Measurements from ENCODE around the gene PDE6C. TPM values are rescaled to one million over a fixed set of nuclear protein-coding genes. Genes with fewer than 3 reads are reported as not detected.

The PDE6C gene
- not detected for total RNA-seq

DNA sequence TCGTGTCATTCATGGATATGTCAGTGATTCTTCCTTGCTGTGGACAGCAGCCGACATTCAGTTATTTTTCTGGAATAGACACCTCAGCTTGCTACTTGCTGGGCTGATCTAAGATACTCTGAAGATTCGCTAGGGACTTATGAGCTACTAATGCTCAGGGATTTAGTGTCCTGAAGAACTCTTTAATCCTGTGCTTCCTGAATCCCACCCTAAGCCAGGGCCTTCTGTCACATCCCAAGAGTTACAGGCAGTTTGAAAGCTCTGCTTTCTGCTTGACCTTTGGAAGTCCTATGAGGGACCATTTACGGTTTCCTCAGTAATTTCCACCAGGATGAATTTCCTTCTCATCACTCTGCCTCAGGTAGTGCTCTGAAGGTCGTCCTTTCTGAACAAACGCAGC is at the start of gene PDE6C:
PDE6C (plus strand) TSS at position 227 of the 400 bp plus-strand sequence. CDS start 189 bp downstream, outside the sequence.
- no peaks in the 10 kb centered on the region for H3K9me3 ChIP-seq
- no peak for DNase-seq
- no peaks in the 10 kb centered on the region for H3K27me3 ChIP-seq
- no peak within 1 kb of the TSS for H3K4me3 ChIP-seq
- no peaks in the 10 kb centered on the region for H3K36me3 ChIP-seq
- H3K4me1 ChIP-seq = no peaks in the 10 kb centered on the region
- H3K27ac ChIP-seq = no peak within 1 kb of the TSS
- 75% methylated on average over 4 to 6 of the region's 6 CpGs for WGBS, 2 donors
- no peak for TF ChIP-seq POLR2A (IDR thresholded peaks at IDR 0.05)
- TF ChIP-seq, protein P1, sequence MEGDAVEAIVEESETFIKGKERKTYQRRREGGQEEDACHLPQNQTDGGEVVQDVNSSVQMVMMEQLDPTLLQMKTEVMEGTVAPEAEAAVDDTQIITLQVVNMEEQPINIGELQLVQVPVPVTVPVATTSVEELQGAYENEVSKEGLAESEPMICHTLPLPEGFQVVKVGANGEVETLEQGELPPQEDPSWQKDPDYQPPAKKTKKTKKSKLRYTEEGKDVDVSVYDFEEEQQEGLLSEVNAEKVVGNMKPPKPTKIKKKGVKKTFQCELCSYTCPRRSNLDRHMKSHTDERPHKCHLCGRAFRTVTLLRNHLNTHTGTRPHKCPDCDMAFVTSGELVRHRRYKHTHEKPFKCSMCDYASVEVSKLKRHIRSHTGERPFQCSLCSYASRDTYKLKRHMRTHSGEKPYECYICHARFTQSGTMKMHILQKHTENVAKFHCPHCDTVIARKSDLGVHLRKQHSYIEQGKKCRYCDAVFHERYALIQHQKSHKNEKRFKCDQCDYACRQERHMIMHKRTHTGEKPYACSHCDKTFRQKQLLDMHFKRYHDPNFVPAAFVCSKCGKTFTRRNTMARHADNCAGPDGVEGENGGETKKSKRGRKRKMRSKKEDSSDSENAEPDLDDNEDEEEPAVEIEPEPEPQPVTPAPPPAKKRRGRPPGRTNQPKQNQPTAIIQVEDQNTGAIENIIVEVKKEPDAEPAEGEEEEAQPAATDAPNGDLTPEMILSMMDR (IDR thresholded peaks at IDR 0.05) = no peak
- intact Hi-C loops (cut with DNase I) = no loop called here

DNA sequence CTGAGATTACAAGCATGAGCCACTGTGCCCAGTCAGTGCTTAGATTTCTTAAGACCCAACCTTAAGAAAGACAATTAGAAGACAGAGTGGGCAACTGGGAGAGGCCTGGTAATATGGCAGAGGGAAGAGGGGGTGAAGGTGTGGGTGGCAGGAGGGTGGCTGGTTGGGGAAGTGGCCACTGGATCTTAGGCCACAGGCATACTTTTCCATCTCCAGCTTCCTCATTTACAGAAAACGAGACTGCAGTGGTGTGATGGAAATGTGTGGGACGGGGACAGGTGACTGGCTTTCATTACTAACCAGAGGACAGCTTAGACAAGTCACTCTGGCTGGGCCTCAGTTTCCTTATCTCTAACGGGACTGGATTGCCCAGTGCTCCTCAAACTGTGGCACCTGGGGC is 46.9 kb upstream of the PDE6C start:
- Histone ChIP-seq H3K36me3 (no peaks in the 10 kb centered on the region), H3K9me3 (no peaks in the 10 kb centered on the region), H3K4me1 (peaks cover 0 to 21% (median 10%) of the 10 kb centered on the region in 3 donors), H3K4me3 (no peak overlapping the region), H3K27me3 (peaks cover 0 to 72% (median 13%) of the 10 kb centered on the region in 4 donors), H3K27ac (no peak overlapping the region)
- no peak for DNase-seq
- intact Hi-C loops (cut with DNase I) = no loop called here
- no peak for TF ChIP-seq POLR2A (IDR thresholded peaks at IDR 0.05)
- TF ChIP-seq, protein P1 (IDR thresholded peaks at IDR 0.05) = no peak
- 51 to 63% methylated on average over 3 of the region's 3 CpGs for WGBS, 2 donors

DNA sequence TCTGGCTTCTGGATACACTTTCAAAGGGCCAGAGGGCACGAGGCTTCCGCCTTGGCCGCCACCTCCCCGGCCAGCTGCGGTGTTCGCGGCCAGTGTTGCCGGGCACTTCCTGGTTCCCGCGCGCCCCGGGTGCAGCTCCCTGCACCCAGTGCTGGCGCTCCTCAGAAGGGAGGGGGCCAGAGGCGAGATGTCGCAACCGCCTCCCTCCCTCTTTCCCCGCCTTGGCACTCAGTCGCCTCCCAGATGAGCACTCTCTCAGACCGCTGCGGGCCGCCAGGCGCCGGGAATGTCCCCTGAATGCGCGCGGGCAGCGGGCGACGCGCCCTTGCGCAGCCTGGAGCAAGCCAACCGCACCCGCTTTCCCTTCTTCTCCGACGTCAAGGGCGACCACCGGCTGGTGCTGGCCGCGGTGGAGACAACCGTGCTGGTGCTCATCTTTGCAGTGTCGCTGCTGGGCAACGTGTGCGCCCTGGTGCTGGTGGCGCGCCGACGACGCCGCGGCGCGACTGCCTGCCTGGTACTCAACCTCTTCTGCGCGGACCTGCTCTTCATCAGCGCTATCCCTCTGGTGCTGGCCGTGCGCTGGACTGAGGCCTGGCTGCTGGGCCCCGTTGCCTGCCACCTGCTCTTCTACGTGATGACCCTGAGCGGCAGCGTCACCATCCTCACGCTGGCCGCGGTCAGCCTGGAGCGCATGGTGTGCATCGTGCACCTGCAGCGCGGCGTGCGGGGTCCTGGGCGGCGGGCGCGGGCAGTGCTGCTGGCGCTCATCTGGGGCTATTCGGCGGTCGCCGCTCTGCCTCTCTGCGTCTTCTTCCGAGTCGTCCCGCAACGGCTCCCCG is 45.7 kb upstream of the PDE6C start, which contains the start of gene FFAR4:
FFAR4 (plus strand) TSS at position 231 of the 842 bp plus-strand sequence; CDS start at position 287, 56 bp downstream.
- TF ChIP-seq, protein P1 (IDR thresholded peaks at IDR 0.05) = no peak
- no peak for TF ChIP-seq POLR2A (IDR thresholded peaks at IDR 0.05)
- Histone ChIP-seq H3K4me3 (peak within 1 kb of the TSS in 3 of 4 donors; percentile 20 to 54 (median 35)), H3K27ac (no peak within 1 kb of the TSS), H3K4me1 (peaks cover 0 to 21% (median 10%) of the 10 kb centered on the region in 3 donors), H3K9me3 (no peaks in the 10 kb centered on the region), H3K36me3 (no peaks in the 10 kb centered on the region), H3K27me3 (peaks cover 0 to 84% (median 13%) of the 10 kb centered on the region in 4 donors)
- intact Hi-C loops (cut with DNase I) = no loop called here
- WGBS, 2 donors = 0% methylated on average over 1 of the region's 85 CpGs; no CpG with 5 or more reads in 1 of the 2 donors
- DNase-seq = no peak

DNA sequence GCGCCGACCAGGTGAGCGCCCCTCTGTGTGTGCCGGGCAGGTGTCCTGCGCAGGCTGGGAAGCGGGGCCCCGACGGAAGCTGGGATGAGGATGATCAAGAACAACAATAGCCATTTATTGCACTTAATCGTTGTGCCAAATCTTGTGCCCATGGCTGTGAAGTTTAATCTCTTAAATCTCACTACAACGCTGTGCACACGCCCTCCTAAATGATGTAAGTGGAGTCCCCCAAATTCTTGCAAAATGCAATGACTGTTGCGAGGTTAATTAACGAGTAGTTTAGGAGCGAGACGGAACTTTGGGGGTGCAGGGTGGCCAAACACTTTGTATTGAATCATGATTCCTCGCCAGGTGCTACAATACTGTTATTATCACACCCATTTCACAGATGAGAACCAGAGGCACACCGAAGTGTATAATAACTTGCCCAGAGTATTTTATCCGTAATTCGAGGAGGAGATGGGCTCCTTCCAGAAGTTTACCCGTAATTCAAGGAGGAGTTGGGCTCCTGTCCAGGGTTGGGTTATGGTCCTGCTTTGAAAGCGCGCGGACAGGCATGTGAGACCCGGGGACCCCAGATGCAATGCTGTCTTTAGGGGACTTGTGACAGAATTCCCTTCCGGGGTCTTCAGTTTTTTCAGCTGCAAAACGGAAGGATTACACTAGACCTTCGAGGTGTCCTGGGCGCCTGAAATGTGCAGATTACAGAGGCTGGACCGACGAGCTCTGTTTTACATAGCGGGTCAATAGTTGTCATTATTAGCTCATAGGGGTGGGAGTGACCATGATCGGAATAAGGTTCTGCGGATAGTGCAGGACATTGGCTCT is 44.8 kb upstream of the PDE6C start:
- Histone ChIP-seq H3K36me3 (no peaks in the 10 kb centered on the region), H3K27me3 (peaks cover 0 to 83% (median 13%) of the 10 kb centered on the region in 4 donors), H3K27ac (no peak overlapping the region), H3K9me3 (no peaks in the 10 kb centered on the region), H3K4me1 (peaks cover 0 to 24% (median 10%) of the 10 kb centered on the region in 3 donors), H3K4me3 (peak overlapping the region in 3 of 4 donors; percentile 20 to 54 (median 35))
- TF ChIP-seq POLR2A (IDR thresholded peaks at IDR 0.05) = no peak
- TF ChIP-seq, protein P1 (IDR thresholded peaks at IDR 0.05) = no peak
- intact Hi-C loops (cut with DNase I) = no loop called here
- WGBS, 2 donors = 14 to 22% methylated on average over 21 to 23 of the region's 33 CpGs
- no peak for DNase-seq

All from esophagus squamous epithelium (tissue), 5 donors.